Epithelial cell of prostate (primary cell): Measurements from ENCODE around the gene DMRT3.

ENCODE experiments used
- DNase-seq: peaks from one replicate; pipeline ENCODE4 v3.0.0-alpha.2; 2011; ENCODE audit warnings: low read depth, low spot score
- H3K27ac ChIP-seq: fragments of 450-650 bp; 2 replicates; pipeline ENCODE4 v1.5.1; 2017; ENCODE audit warnings: mild to moderate bottlenecking

DMRT3 gene

DNA sequence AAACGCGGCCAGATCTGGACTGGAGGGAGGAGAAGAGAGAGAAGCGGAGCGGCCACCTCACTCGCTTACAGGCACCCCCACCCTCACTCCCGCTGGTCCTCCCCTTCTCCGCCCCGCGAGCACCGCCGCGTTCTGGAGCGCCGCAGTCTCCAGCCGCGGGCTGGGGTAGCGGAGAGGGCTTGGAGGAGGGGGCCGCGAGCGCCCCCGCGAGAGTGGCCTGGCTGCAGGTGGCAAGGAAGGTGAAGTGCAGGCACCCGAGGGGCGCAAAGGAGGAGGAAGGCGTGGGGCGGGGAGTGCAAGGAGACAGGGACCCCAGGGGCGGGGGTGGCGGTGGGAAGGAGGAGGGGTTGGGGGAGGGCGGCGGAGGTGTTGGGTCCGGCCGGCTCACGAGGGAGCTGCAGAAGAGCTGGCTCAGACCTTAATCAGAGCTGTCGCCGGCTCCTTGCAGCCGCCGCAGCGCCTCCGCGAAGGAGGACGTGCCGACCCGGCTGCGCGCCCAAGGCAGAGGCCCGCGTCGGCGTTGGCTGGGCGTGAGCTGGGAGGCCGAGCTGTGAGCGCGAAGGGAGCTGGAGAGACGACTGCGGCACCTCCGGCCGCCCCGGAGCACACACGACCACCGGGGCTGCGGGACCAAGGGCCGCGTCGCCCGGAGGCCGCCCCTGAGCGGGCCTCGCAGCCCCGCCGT is at the start of gene DMRT3:
Gene DMRT3, plus strand, starts transcription at position 398 of the 685 bp plus-strand sequence. CDS start 347 bp downstream, outside the sequence.
- no peak for DNase-seq
- no peak within 1 kb of the TSS for H3K27ac ChIP-seq

GRCh38 chr9:926976-927375 is 49.5 kb upstream of the DMRT3 start:
- no peak for DNase-seq
- H3K27ac ChIP-seq, result no peak overlapping the region

- H3K27ac ChIP-seq, result no peak overlapping the region
- DNase-seq, result no peak
Observed at GRCh38 chr9:928363-929042, 48.0 kb upstream of the DMRT3 start.

GRCh38 chr9:929719-930118 is 46.7 kb upstream of the DMRT3 start:
- no peak for DNase-seq
- H3K27ac ChIP-seq, result no peak overlapping the region

GRCh38 chr9:933356-933755 is 43.1 kb upstream of the DMRT3 start:
- no peak overlapping the region for H3K27ac ChIP-seq
- DNase-seq, result no peak

DNA sequence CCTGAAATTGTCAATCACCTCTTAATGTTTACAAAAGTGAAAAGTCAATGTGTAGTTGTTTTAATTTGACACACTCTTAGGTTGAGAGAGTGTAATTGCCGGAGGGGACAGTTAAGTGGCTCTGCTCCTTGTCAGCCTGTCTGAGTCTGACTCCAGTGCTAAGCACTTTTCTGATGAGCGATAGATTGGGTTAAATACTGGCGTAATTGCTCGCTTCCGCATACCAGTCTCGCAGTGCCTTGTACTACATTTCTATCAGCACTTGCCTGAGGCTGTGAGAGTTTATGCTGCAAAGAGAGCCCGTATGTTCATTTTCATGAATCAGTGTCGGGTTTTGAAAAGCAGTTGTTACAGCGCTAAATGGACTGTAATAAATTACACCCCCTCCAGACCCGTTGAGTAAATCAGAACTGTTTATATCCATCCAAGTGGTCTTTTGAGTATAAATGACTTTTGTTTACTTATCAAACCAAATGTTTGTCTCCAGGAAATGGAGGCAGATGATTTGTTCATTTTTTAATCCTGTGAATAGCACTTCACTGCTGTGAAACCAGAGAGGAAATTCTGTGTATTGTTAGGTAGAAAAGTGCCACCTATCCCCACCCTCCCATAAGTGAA is 41.0 kb upstream of the DMRT3 start:
- no peak overlapping the region for H3K27ac ChIP-seq
- peak; percentile 3 for DNase-seq

DNA sequence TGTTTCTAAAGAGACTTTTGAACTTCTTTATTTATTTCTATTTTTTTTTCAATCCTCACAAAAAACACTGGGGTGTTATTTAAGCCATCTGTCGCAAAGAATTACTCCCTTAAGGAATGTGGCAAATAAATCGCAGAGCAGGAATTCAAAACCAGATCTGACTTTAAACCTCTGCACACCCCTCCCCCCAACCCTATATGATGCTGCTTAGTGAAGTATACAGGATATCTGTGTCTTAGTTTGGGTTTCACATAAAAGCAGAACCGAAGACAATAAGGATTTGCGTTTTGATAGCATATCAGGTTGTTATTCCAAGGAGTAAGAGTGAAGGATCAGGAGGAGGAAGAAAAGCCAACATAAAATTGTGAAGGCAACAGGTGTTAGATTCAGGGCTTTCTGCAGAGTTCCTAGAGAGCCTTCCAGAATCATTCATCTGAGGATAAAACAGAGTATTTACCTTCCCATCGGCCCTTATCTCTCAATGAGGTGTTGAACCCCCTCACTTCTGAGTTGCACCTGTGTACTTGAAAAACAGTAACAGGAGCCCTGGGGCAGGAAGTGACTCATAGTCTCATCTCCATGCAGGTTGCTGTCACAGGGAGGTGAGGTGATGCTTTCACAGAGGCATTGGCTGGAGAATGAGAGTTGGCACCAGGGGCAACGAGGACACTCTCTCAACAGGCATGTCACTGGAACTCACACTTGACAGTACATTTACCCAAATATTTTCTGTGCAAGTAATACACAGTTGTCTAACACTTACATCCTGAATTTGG is 33.5 kb upstream of the DMRT3 start:
- no peak overlapping the region for H3K27ac ChIP-seq

DNA sequence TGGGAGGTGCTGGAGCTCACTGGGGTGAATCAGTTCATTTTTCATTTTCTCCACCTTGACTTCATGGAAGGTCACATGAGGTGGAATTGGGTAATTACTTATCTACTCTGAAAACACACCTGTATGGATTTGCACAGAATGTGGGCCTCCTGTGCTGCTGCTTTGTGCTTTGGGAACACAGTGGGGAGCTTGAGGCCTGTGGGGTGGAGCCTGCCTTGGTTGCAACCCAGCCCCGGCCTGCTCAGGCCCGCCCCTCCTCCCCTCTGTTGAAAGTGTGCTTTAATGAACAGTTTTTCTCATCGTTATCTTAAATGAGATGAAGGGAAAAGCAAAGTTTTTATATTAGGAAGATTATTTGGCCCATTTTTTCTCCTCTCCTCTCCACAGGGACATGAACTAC is 28.5 kb upstream of the DMRT3 start:
- no peak overlapping the region for H3K27ac ChIP-seq
- no peak for DNase-seq

More for the DNA sequence above, 33.5 kb upstream of the DMRT3 start:
- DNase-seq, result peak; percentile 8

DNA sequence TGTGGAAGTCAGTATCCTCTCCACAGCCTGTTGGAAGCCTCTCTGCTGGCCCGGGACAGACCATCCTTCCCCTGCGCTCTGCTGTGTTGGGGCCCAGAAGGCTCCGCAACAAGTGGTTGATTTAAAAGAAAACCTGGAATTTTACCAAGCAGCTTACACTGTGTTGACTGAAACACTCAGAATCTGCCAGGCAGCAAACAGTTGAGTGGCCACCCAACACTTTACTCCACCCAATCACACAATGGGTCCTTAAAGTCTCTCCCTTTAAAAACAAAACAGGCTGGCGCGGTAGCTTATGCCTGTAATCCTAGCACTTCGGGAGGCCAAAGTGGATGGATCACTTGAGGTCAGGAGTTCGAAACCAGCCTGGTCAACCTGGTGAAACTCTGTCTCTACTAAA is 28.0 kb upstream of the DMRT3 start:
- no peak for DNase-seq
- H3K27ac ChIP-seq, result no peak overlapping the region

DNA sequence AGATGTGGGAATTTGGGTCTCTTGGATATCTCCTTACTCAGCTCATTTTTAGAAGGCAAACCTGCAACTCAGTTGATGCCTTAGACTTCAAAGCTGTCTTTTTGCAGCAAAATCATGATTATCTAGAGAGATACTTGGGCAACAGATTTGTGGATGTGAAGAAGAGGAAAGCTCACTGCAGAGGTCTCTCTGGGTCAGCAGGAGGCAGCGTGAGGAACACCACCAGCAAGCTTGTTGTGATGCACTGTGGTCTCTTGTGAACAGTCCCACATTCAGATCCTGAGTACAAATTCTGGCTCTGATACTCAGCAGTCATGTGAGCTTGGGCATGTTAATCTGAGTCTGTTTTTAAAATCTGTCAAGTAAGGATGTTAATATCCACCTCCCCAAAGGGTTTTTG is 26.3 kb upstream of the DMRT3 start:
- DNase-seq, result no peak
- no peak overlapping the region for H3K27ac ChIP-seq

DNA sequence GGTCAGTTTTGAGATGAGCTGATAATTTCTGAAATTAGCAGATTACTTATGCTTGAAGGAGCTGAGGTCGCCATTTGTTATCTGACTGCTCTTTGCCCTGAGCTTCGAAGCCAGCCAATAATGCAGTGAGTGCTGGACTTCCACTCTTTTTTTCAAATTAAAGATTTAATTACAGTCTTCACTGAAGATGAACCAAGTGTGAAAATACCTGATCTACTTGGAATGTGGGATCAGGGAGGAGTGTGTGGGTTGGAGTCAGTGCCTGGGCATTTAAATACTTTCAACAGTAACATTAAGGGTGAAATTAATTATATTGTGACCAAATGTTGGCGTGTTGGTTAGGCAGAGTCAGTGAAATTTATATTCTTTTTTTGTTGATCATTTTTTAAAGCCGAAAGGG is 23.9 kb upstream of the DMRT3 start:
- no peak for DNase-seq
- H3K27ac ChIP-seq, result no peak overlapping the region

DNA sequence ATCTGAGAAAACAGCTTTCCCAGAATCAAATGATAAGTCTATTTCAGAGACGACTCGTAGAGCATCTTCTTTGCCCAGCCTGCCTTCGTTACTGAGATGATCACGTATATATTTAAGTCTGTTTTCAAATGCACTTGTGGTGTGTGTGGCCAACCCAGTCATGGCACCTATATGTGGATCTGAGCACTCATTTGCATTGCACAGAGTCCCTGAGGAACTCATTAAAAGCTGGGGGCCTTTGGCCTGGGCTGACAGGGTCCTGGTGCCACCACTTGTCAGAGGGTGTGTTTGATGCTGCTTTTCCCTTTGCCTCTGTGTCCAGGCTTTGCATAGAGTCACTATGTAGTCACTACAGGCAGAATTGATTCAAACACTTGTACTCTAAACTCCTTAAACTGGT is 17.4 kb upstream of the DMRT3 start:
- no peak for DNase-seq
- no peak overlapping the region for H3K27ac ChIP-seq

DNA sequence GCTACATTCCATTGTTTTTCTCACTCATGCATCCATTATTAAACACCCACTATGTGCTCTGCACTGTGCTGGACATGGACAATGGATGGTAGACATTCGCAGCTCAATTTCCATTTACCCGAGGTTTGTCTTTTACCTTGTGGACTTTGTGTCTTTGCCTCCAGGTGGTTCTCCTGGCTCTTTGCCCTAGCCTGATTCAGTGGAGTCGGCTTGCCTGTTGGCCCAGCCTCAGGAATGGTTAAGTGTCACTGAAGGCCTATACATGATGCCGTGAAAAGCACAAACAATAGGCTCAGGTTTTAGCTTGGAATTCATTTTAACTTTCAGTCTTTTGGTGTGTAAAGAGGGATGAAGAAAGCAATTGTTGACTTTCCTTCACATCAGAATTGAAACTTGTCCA is 16.5 kb upstream of the DMRT3 start:
- H3K27ac ChIP-seq, result no peak overlapping the region
- no peak for DNase-seq

DNA sequence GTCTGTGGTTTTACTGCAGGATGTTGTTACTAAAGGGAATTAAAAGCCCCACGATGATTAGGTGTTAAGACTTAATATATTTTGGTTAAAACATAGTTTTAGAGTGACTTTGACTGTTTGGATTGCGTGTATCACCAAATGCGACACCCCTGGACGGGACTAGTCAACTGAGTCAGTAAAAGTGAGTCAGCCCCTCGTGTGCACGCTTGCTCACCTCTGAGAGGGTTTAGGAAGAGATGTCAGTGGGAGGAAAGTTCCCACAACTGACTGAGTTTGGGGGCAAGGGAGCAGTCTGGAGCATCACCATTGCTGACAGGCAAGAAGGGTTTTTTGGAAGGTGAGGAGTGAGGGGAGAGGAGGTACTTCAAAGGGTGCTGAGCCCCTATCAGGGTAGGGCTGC is 14.4 kb upstream of the DMRT3 start:
- no peak overlapping the region for H3K27ac ChIP-seq
- DNase-seq, result peak; percentile 27

DNA sequence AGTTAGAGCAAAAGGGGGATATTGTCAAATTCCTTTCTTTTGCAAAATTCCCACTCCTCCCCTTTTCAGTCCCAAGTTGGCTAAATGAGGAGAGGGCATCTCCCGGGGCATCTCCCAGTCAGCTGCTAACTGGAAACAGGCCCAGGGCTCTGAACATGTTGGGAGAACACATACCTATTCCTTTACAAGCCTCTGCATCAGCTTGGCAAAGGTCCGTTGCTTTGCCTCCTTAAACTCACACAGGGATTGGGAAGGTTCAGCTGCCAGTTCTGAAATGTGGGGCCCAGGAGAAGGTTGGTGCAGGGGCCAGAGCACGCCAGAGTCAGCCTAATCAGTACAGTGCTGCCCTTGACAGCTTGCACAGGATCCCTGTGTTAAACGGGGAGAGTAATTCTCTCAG is 11.0 kb upstream of the DMRT3 start:
- no peak for DNase-seq

GRCh38 chr9:966870-967269 is 9.6 kb upstream of the DMRT3 start:
- DNase-seq, result no peak
- H3K27ac ChIP-seq, result no peak overlapping the region

More for the DNA sequence above, 11.0 kb upstream of the DMRT3 start:
- no peak overlapping the region for H3K27ac ChIP-seq

DNA sequence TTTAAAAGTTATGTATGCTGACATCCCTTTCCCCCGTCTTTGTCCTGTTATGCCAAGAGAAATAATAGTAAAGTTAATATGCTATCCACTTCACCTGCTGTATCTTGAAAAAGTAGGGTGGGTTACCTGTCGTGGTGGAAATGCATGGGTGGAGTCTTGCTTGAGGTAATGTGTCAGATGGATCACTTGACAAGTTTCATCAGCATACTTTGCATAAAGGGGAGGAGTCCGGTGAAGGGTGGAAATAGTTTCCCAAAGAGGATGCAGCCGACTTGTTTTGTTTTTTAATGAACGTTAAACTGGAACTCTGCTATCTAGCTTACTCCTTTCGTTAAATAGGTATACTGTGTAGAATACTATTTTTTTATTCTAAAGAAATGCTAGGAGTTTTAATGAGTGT is 9.0 kb upstream of the DMRT3 start:
- H3K27ac ChIP-seq, result no peak overlapping the region
- DNase-seq, result no peak

DNA sequence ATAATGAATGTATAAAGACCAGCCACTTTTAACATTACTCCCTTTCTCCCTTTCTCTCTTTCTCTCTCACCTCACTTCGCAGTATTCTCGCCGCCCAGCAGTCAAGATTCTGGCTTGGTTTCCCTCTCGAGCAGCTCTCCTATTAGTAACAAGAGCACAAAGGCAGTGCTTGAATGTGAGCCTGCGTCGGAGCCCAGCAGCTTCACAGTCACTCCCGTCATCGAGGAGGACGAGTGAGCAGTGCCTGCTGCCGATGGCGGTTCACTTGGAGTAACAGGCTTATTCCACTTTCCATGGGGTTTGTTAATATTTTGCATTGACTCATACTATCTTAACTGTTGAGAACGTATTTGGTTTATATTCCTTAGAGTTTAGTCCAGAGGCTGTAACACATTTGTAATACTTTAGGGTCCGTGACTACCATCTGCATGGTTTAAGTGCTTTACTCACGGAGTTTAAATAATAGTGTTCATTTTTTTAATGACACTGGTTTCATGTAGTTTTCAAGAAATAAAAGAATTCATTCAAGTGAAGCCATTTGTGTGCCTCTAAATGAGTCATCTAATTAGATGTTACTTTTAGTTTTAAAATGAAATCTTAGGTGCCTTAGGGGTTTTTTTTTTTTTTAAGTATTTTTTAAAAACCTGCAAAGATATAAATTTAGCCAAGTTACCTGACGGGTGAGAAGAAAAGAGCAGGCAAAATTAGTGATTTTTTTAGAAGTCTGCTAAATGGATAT is 8.4 kb upstream of the DMRT3 start:
- no peak for DNase-seq
- H3K27ac ChIP-seq, result no peak overlapping the region

DNA sequence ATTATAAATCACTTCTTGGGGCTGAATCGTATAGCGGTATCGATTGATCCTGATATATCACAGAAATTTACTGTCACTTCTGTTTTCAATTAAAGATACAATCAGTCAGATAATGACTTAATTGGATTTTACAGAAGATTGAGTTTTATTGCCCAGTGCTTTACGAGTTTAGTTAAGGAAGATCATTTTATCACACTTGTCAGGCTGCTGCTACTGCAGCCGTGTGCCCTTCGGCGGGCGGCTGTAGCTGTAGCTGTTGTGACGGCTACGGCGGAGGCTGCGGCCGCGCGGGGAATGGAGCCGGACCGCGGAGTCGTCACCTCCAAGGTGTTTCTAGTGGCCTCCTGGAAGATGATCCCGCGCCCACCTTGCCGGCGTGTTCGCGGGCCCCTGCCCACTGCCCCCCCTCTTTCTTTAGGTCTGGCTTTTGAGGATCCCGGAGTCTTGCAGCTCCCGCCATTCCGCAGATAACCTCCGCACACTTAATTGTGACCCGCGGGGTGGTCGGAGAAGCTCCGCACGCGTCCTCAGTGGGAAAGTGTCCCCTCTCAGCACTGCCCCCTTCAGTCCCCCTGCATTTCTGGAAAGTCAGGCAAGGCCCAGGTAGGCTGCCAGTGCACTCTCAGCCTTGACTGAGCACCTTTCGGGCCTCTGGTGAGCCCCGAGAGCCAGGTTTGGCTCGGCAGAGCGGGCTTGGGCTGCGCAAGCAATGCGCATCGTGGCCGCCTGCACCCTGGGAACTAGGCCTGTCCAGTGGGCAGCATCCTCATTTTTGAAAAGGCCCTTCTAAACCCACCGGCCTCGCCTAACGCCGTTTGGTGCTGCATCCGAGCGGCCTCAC is 6.9 kb upstream of the DMRT3 start:
- no peak overlapping the region for H3K27ac ChIP-seq
- DNase-seq, result no peak
